Measurements from ENCODE around the gene AMMECR1L. TPM values are rescaled to one million over a fixed set of nuclear protein-coding genes. Genes with fewer than 3 reads are reported as not detected.
"Not testable (repeated sequence)": the region's sequence is repeated elsewhere in the genome, so short reads cannot be mapped to it uniquely, and the experiment has no call there.

AMMECR1L gene
- total RNA-seq, 1 donor from 2014 or later = 13.6 TPM

DNA sequence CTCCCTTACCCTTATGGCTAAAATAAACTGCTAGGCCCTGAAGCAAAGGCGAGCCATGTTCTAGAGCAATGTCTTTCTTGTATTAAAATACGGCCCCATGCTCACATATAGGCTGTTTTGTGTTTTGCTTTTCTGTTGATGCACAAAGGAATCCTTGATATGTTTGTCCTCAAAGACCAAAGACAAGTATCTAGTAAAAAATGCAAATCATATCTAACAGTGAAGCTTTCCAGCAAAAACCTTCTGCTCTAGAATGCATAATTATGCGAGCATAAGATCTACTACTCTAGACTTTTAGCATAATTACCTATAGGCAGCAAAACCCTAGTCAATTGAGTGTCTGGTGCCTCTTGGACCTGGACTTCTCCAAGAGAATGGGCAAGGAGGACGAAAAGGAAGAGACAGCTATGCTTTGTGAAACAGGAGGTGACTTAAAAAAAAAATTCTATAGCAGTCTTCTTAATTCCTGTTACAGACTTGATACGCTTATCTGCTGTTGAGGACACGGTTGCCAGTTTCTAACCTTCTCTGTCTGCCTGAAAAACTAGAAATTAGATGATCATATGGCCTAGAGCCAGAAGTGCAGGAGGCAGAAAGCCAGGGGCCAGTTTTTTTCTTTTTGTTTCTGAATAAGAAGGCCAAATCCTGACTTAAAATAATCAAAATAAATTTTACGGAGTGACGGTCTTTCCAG lies 1.5 kb upstream of the AMMECR1L start:
- DNase-seq = no peak

GRCh38 chr2:127886593-127886935 lies 808 bp upstream of the AMMECR1L start:
- not testable (repeated sequence) for DNase-seq

- not testable (repeated sequence) for DNase-seq
Measured at GRCh38 chr2:127884861-127885740, 655 bp downstream of the AMMECR1L start.

DNA sequence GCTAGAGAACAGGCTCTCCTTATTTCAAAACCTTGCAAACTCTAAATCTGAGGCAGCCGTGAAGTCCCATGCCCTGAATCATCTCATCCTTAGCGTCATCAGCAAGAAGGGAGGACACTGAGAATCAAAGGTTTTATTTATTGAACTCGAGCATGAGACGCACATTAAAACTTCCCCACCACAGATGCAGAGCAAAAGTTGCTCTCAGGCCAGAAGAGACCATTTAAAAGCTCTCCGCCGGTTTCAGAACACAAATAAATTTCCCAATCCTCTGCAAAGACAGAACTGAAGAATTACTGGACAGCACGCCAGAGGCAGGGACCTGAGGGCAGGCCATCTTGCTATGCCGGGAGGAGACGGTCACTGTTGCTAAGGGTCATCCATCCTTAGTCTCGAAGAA lies 1.3 kb downstream of the AMMECR1L start:
- DNase-seq = no peak

DNA sequence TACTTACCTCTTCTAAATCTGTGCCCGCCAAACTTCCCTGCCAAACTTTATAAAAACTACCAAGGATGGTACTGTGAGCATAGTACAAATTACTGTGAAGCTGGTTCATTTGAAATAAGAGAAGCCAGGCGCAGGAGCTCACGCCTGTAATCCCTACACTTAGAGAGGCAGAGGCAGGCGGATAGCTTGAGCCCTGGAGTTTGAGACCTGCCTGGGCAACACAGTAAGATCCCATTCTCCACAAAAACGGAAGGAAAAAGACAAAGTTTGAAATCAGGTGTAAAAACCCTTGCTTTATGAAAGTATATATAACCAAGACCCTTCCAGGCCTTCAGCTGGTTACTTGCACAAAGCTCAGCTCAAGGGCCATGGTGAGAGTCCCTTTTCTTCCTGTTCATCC lies 5.9 kb downstream of the AMMECR1L start:
- DNase-seq = no peak

DNA sequence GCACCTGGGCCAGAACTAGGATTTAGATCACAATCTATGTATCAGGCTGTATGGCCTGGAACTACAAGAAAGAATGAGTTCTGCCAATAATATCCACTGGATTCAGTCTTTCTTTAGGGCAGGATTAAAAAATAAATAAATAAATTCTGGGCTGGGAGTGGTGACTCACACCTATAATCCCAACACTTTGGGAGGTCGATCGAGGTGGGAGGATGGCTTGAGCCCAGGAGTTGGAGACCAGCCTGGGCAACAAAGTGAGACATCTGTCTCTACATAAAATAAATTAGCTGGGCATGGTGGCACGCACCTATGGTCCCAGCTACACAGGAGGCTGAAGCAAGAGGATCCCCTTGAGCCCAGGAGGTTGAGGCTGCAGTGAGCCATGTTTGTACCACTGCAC lies 8.1 kb downstream of the AMMECR1L start:
- no peak for DNase-seq

DNA sequence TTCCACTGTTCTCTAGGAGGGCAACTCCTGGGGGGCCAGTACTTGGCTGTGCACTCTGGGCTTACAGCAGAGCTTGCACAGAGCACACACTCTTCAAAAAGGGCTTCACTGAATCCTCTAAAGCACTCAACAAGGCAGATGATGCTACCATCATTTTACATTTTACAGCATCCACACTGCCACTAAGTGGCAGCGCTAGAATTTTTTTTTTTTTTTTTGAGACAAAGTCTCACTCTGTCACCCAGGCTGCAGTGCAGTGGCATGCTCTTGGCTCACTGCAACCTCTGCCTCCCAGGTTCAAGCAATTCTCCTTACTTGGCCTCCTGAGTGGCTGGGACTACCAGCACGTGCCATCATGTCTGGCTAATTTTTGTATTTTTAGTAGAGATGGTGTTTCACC lies 8.6 kb downstream of the AMMECR1L start:
- no peak for DNase-seq

DNA sequence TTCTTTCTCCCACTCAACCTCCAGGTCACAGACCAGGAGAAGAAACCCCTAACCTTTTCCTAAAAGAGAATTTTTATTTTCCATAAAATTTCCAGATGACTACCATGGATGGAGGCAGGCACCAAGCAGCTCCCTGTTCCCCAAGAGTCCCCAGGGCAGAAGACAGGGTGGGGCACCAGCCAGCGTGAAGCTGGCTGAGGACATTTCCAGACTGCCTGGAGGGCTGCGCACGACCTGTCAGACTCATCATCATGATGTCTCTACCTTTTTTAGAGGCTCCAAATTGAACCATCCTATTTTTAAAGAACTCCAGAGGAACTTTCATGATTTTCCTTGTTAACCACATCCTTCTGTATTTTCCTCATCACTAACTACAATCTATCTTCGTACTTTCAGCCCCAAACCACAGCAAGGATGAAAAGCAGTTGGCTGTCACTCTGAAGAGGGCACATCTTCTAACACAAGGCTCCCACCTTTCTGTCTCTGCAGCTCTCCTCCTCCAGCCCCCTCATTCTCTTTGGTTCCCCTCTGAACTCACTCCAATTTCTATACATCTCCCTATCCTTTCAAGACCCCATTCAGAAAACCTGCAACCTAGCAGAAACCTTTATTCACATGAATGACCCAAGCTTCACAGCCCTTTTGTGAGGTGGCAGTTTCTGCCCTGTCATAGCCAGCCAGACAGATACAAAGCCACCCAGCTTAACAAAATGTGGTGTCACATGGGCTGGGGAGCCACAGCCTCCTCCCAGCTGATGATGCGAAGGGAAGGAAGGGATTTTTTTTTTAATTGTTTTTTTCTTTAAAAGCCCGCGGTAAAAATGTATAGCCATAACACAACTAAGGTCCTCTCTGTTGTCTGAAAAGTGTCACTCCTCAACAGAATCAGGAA lies 11.1 kb downstream of the AMMECR1L start:
- no peak for DNase-seq

DNA sequence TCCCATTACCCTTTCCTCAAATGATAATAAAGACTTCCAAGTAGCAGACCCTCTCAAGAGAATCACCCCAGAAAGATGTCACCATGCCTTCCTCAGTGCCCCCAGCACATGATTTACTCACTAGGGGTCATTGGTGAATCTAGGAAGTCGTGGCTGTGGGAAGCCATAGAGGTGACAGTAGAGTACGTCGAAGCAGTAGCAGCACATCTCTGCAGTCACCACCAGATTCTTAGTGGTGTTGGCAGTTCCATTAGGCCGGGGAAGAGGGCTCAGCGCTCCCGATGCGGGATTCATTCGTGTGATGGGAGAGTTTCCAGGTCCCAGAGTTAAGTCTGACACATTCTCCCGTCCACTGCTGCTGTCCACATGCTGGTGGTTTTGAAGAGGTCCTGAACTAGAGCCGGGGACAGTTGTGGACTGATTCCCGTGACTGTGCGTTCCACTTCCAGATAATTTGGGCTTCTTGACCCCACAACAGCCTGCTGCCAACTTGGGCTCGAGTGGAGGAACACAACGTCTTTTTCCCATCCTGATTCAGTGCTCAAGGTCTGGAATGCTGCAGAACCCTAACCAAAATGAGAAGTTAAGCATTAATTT lies 12.0 kb downstream of the AMMECR1L start:
- DNase-seq = no peak

DNA sequence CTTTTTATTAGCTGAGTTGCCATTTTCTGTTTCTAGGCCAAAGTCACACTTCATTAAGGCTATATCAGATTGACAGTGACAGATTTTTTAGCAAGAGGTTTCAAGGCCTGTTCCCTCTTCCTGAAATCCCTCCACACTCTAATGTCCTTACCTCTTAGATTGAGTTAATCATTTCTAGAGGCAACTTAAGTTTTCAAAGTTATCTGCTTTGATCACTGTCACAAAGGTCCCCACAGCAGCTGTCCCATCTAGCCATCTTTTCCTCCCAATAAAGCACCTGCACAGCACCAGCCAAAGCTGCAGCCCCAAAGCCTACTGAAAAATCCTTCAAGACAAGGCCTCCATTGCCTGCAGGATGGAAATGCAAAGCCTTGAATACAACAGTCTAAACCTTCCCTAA lies 13.4 kb downstream of the AMMECR1L start:
- DNase-seq = no peak

DNA sequence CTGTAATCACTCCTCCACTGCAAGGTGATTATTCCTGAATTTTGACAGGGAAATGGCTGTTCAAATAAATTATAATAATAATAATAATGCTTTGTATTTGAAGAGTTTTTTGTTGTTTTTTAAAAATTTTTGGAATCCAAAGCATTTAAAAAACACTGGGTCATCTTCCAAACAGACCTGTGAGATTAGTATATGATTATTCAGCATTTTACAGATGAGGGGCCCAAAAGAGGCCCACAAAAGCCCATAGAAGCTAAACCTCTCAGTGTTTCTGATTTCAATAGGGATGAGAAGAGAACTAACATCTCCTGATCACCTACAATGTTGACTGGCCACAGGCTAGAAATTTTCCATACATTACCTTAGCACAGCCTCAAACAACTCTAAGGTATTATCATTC lies 19.8 kb downstream of the AMMECR1L start:
- no peak for DNase-seq

GRCh38 chr2:127864877-127865276 lies 20.9 kb downstream of the AMMECR1L start:
- no peak for DNase-seq

DNA sequence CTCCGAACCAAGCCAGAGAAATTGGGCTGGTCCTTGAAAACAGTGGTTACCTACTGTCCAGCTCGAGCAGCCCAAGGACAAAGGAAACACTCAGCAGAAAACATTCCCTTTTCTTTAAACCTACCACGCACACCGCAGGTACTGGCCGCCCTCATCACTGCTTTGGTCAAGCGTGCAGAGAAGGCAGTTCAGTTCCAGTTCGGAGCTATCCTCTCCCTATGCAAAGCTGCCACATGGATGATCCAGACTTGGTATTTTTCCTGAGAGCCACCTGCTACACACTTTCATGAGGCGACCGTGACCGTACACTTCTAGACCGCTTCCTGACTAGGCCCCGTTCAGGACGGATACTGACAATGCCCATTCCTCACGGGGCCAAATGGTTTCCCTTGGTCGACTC lies 23.5 kb downstream of the AMMECR1L start:
- DNase-seq = no peak

DNA sequence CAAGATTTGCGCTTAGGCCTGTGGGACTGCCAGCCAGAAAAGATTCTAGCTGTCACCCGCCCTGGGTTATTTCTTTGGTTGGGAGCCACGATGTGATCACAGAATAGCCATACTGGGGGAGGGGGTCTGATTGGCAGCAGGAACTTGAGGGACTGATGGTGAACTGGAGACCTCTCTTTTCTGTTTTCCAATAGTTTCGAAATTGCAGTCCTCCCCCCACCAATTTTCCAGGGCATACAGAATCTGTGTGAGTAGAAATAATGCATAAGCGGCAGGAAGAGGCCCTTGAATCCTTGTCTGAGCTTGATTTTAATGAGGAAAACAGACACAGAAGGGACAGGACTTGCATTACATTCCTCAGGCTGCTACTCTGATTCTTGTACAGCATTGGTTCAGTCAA lies 25.6 kb downstream of the AMMECR1L start:
- no peak for DNase-seq

- no peak for DNase-seq
Measured at GRCh38 chr2:127859712-127860085, 26.1 kb downstream of the AMMECR1L start.

DNA sequence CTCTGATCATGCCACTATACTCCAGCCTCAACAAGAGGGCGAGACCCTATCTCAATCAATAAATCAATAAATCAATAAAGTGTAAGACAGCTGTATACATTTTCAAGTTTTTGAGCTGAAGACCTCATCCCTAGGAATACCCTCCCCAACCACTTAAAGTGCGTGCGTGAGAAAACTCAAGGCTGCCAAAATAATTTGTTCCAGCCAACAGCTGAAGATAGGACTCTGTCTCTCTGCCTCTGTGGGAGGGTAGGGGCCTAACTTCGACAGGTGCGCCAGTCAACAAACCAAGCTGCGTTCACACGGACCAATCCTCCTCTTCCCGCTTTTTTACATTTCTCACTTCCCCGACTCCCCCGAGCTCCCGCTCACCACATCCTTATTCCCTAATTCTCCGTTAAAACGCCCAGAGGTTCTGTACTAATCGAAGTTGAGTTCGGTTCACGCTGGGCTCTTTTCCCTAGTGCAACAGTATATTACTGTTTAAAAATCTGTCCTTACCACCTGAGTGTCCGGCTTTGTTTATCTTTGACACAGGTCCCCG lies 28.4 kb downstream of the AMMECR1L start:
- DNase-seq = no peak

- no peak for DNase-seq
Measured at GRCh38 chr2:127853671-127854070, 32.1 kb downstream of the AMMECR1L start.

DNA sequence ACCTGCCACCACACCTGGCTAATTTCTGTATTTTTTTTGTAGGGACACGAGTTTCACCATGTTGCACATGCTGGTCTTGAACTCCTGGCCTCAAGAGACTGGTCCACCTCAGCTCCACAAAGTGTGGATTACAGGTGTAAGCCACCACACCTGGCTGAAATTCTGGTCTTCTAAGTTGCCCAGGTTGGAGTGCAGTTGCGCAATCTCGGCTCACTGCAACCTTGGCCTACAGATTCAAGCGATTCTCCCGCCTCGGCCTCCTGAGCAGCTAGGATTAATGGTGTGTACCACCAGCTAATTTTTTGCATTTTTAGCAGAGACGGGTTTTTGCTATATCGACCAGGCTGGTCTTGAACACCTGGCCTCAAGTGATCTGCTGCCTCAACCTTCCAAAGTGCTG lies 33.4 kb downstream of the AMMECR1L start:
- no peak for DNase-seq

GRCh38 chr2:127847931-127848330 lies 37.8 kb downstream of the AMMECR1L start:
- no peak for DNase-seq

- no peak for DNase-seq
Measured at GRCh38 chr2:127844973-127845372, 40.8 kb downstream of the AMMECR1L start.

DNA sequence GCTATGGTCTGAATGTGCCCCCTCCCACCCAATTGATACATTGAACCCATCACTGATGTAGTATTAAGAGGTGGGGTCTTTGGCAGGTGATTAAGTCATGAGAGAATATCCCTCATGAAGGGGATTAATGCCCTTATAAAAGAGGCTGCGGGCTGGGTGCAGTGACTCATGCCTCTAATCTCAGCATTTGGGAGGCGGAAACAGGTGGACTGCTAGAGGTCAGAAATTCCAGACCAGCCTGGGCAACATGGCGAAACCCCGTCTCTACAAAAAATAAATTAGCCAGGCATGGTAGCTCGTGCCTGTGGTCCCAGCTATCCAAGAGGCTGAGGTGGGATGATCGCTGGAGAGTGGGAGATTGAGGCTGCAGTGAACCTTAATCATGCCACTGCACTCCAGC lies 42.1 kb downstream of the AMMECR1L start:
- DNase-seq = no peak

DNA sequence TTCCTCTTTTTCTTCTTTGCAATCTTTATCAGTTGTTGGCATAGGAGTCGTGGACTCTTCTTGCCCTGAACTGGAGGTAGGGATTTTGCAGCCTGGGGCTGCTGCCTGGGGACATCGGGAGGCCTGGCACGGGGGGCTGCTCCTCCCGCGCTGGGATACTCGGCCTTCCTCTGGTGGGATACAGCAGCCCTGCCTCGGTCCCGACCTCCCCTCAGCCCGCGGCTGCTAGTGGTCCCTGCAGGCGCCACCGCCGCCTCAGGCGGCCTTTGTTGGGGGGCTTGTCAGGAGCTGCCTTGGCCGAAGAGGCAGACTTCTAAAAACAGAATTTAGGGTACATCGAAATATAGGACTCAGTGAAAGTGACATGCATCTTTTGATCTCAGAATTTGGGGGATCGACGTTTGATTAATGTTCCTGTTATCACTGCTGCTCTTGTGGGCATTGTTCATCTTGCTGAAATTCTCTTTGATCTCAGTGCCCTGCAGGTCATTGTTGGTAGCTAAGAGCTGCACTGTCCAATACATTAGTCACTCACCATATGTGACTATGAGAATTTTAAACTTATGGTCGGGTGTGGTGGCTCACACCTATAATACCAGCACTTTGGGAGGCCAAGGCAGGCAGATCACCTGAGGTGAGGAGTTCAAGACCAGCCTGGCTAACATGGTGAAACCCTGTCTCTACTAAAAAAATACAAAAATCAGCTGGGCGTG lies 44.1 kb downstream of the AMMECR1L start:
- DNase-seq = no peak
